Liver (tissue), 9 donors: ENCODE results near the gene C16orf89. TPM values are rescaled to one million over a fixed set of nuclear protein-coding genes. Genes with fewer than 3 reads are reported as not detected.
"Not testable (repeated sequence)": the region's sequence is repeated elsewhere in the genome, so short reads cannot be mapped to it uniquely, and the experiment has no call there.

Experiments
- DNase-seq: peaks from one replicate; pipeline ENCODE4 v3.0.0-alpha.2; 2017; ENCODE audit warnings: low spot score
- H3K27ac ChIP-seq, 2 donors: one replicate each; pipeline ENCODE4 v1.7.0; 2013; ENCODE audit warnings: inconsistent platforms in 2 of 2, low read length in 2 of 2, control low read depth in 1 of 2, low read depth in 1 of 2, mild to moderate bottlenecking in 1 of 2
- H3K27me3 ChIP-seq, 4 donors: one replicate each; pipeline versions ENCODE4 v1.6.1 to v1.7.0; 2013; ENCODE audit warnings: low read length in 3 of 4, inconsistent platforms in 1 of 4, mild to moderate bottlenecking in 1 of 4, moderate library complexity in 1 of 4; ENCODE audit not compliant: control insufficient read depth in 4 of 4, insufficient read depth in 4 of 4
- H3K36me3 ChIP-seq, 4 donors: one replicate each; pipeline versions ENCODE4 v1.6.1 to v1.7.0; 2013; ENCODE audit warnings: low read length in 3 of 4, mild to moderate bottlenecking in 3 of 4, low read depth in 1 of 4, moderate library complexity in 1 of 4; ENCODE audit not compliant: control insufficient read depth in 4 of 4, insufficient read depth in 3 of 4
- H3K4me1 ChIP-seq, 4 donors: one replicate each; pipeline versions ENCODE4 v1.6.1 to v1.7.0; 2013; ENCODE audit warnings: low read length in 3 of 4, mild to moderate bottlenecking in 3 of 4, moderate library complexity in 1 of 4; ENCODE audit not compliant: control insufficient read depth in 4 of 4, insufficient read depth in 4 of 4
- H3K4me3 ChIP-seq, 3 donors: one replicate each; pipeline versions ENCODE4 v1.6.1 to v1.7.0; 2013; ENCODE audit warnings: low read length in 3 of 3, control low read depth in 1 of 3, low read depth in 1 of 3, mild to moderate bottlenecking in 1 of 3
- H3K9ac ChIP-seq, 2 donors: one replicate each; pipeline ENCODE4 v1.7.0; 2013; ENCODE audit warnings: low read length in 2 of 2, mild to moderate bottlenecking in 2 of 2, moderate library complexity in 2 of 2, control low read depth in 1 of 2, low read depth in 1 of 2
- H3K9me3 ChIP-seq, 4 donors: one replicate each; pipeline versions ENCODE4 v1.6.1 to v1.7.0; 2013; ENCODE audit warnings: low read length in 3 of 4; ENCODE audit not compliant: control insufficient read depth in 4 of 4
- EGR1 ChIP-seq, 2 donors: IDR thresholded peaks; 2 replicates each; pipeline ENCODE4 v1.6.1; 2016 to 2018; ENCODE audit warnings: antibody characterized with exemption in 2 of 2, low read depth in 2 of 2
- GABPA ChIP-seq, 2 donors: IDR thresholded peaks in 1 of 2; conservative IDR thresholded peaks in 1 of 2; 2 replicates each; pipeline ENCODE4 v1.6.1; 2016; ENCODE audit warnings: antibody characterized with exemption in 2 of 2, mild to moderate bottlenecking in 1 of 2, moderate library complexity in 1 of 2
- HNF4A ChIP-seq, 2 donors: conservative IDR thresholded peaks; 2 replicates each; pipeline ENCODE4 v1.6.1; 2016; ENCODE audit warnings: antibody characterized with exemption in 2 of 2, mild to moderate bottlenecking in 2 of 2
- HNF4G ChIP-seq: IDR thresholded peaks from 2 replicates; pipeline ENCODE4 v1.6.1; 2016; ENCODE audit warnings: antibody characterized with exemption
- JUND ChIP-seq, 2 donors: IDR thresholded peaks; 2 replicates each; pipeline ENCODE4 v1.6.1; 2016; ENCODE audit warnings: antibody characterized with exemption in 2 of 2
- NR2F2 ChIP-seq: IDR thresholded peaks from 2 replicates; pipeline ENCODE4 v1.6.1; 2016; ENCODE audit warnings: antibody characterized with exemption
- RAD21 ChIP-seq, 2 donors: IDR thresholded peaks; 2 replicates each; pipeline ENCODE4 v1.6.1; 2016; ENCODE audit warnings: antibody characterized with exemption in 2 of 2, mild to moderate bottlenecking in 2 of 2
- RXRA ChIP-seq, 2 donors: IDR thresholded peaks; 2 replicates each; pipeline ENCODE4 v1.6.1; 2017 to 2018; ENCODE audit warnings: antibody characterized with exemption in 2 of 2, mild to moderate bottlenecking in 1 of 2
- SP1 ChIP-seq: IDR thresholded peaks from 2 replicates; pipeline ENCODE4 v1.6.1; 2018; ENCODE audit warnings: antibody characterized with exemption, mild to moderate bottlenecking
- TAF1 ChIP-seq: conservative IDR thresholded peaks from 2 replicates; pipeline ENCODE4 v1.6.1; 2016; ENCODE audit warnings: antibody characterized with exemption, mild to moderate bottlenecking
- YY1 ChIP-seq: IDR thresholded peaks from 2 replicates; pipeline ENCODE4 v1.6.1; 2016; ENCODE audit warnings: antibody characterized with exemption, mild to moderate bottlenecking
- ZBTB33 ChIP-seq: IDR thresholded peaks from 2 replicates; pipeline ENCODE4 v1.6.1; 2016; ENCODE audit warnings: antibody characterized with exemption
- WGBS: extraction: QIAGEN DNeasy Blood & Tissue Kit; methylation state at CpG from one replicate; pipeline ENCODE4 v1.1.7; 2013; 5-methylcytosine and 5-hydroxymethylcytosine counted together
- polyA plus RNA-seq, 2 donors: library from polyadenylated mRNA; stranded (reverse) in 1 of 2; unstranded in 1 of 2; fragments of 200-250 nt in 1 of 2; fragments of >200 nt in 1 of 2; fragmentation: Nextera tagmentation in 1 of 2; extraction: Ambion mirVana in 1 of 2; gene quantifications; one replicate each; pipeline versions ENCODE4 v1.2.1 to v1.2.3, GENCODE V29; 2013 to 2015
- total RNA-seq, 2 donors: library from RNA; depleted of rRNA; stranded (reverse); fragments of >200 nt; gene quantifications; one replicate each; pipeline ENCODE4 v1.2.3, GENCODE V29; 2014
- TF ChIP-seq, protein P1 (sequence below): IDR thresholded peaks from 2 replicates; pipeline ENCODE4 v1.6.1; 2016; ENCODE audit warnings: antibody characterized with exemption, mild to moderate bottlenecking
- donor health status: healthy.
- donor health status: healthy.
- donor health status: healthy.
- donor health status: healthy.
- donor health status: healthy.

Gene C16orf89
- total and polyA plus RNA-seq, 4 donors = 0.25 to 0.61 TPM; not detected in 2

GRCh38 chr16:5103296-5104032, 37.7 kb upstream of the C16orf89 start:
- not testable (repeated sequence) for H3K4me3 ChIP-seq, H3K9me3 ChIP-seq, H3K27me3 ChIP-seq, H3K27ac ChIP-seq, H3K9ac ChIP-seq, H3K36me3 ChIP-seq, H3K4me1 ChIP-seq, DNase-seq
- 93% methylated on average over 12 of the region's 12 CpGs for WGBS

DNA sequence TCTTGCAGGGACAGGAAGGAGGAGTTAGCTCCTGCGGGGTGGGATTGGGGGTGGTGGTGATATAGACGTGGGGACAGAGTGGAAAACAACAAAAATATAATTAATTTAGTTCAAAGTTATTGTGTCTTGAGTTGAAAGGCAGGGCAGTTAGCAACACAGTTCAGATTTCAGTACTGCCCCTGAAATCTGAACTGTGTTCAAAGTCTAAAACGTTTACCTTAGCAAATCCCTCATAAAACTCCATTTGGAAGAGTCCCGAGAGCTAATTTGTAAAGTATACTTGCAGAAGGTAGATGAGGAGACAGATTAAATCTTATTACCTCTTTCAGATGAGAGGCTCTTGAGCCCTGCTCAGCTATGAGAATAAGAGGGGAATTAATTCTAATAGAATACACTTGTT, 33.4 kb upstream of the C16orf89 start:
- TF ChIP-seq HNF4A (conservative IDR thresholded peaks at IDR 0.05) = peak; percentile 54 to 61
- not testable (repeated sequence) for H3K9ac ChIP-seq, H3K9me3 ChIP-seq, H3K36me3 ChIP-seq, H3K4me1 ChIP-seq, H3K4me3 ChIP-seq, H3K27me3 ChIP-seq, DNase-seq, H3K27ac ChIP-seq
- WGBS = 4% methylated on average over 4 of the region's 4 CpGs

GRCh38 chr16:5098221-5099159, 32.7 kb upstream of the C16orf89 start:
- H3K27me3 ChIP-seq, H3K9ac ChIP-seq, H3K9me3 ChIP-seq, H3K36me3 ChIP-seq, H3K4me1 ChIP-seq: not testable (repeated sequence)
- Histone ChIP-seq H3K27ac (peak overlapping the region; percentile 50 to 54), H3K4me3 (peak overlapping the region; percentile 7 to 61 (median 55))
- peak; percentile 3 for TF ChIP-seq TAF1
- DNase-seq = peak; percentile 79
- 1% methylated on average over 55 of the region's 67 CpGs for WGBS

DNA sequence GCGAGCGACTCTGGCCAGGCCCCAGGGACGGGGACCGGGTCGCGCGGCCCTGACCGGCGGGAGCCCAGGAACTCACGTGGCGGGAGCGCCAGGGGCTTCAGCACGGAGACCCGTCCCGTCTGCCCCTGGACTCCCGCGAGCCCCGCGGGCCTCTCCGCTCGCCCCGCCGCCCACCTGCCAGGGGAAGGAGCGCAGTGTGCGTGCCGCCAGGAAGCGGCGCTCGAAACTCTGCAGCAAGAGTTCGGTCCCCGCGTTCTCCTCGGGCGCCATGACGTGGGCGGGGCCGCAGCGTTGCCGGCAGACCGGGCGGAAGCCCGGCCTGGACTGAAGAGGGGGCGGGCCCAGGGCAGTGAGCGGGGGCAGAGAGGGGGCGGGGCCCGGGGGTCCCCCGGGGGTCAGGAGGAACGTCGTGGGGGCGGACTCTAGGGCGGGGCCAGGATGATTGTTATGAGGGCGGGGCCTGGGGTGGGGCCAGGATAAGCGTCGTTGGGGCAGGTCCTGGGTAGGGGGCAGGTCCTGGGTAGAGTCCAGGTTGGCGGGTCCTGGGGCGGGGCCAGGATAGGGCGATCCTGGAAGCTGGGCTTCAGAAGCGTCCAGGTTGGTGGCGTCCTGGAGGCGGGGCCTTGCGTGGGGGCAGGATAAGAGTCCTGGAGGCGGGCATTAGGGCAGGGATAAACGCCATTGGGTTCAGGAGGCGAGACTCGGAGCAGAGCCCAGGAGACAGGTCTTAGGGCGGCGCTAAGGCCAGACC, 31.9 kb upstream of the C16orf89 start, which contains the start of gene EEF2KMT:
TSS of gene EEF2KMT (minus strand) at position 326 of the 751 bp plus-strand sequence. CDS start at position 270, 56 bp downstream.
- H3K36me3 ChIP-seq, H3K27me3 ChIP-seq, H3K4me1 ChIP-seq, H3K9me3 ChIP-seq: not testable (repeated sequence)
- Histone ChIP-seq H3K9ac (peak within 1 kb of the TSS in 1 of 2 donors; percentile 8), H3K27ac (peak within 1 kb of the TSS; percentile 50 to 54), H3K4me3 (peak within 1 kb of the TSS; percentile 41 to 70 (median 61))
- TF ChIP-seq EGR1 (IDR thresholded peaks at IDR 0.05; ENCODE audit: low read depth in 2 of 2) (peak; percentile 31 to 66), JUND (IDR thresholded peaks at IDR 0.05) (peak in 1 of 2 donors; percentile 15), RXRA (IDR thresholded peaks at IDR 0.05) (peak; percentile 53 to 54), HNF4A (conservative IDR thresholded peaks at IDR 0.05) (peak; percentile 47 to 72), RAD21 (IDR thresholded peaks at IDR 0.05) (peak in 1 of 2 donors; percentile 4), ZBTB33 (peak; percentile 23), SP1 (peak; percentile 88), YY1 (peak; percentile 89), HNF4G (peak; percentile 17), NR2F2 (peak; percentile 35), GABPA (IDR thresholded peaks at IDR 0.05 in 1 of 2, conservative IDR thresholded peaks at IDR 0.05 in 1 of 2) (peak in 1 of 2 donors; percentile 55)
- TF ChIP-seq, protein P1, sequence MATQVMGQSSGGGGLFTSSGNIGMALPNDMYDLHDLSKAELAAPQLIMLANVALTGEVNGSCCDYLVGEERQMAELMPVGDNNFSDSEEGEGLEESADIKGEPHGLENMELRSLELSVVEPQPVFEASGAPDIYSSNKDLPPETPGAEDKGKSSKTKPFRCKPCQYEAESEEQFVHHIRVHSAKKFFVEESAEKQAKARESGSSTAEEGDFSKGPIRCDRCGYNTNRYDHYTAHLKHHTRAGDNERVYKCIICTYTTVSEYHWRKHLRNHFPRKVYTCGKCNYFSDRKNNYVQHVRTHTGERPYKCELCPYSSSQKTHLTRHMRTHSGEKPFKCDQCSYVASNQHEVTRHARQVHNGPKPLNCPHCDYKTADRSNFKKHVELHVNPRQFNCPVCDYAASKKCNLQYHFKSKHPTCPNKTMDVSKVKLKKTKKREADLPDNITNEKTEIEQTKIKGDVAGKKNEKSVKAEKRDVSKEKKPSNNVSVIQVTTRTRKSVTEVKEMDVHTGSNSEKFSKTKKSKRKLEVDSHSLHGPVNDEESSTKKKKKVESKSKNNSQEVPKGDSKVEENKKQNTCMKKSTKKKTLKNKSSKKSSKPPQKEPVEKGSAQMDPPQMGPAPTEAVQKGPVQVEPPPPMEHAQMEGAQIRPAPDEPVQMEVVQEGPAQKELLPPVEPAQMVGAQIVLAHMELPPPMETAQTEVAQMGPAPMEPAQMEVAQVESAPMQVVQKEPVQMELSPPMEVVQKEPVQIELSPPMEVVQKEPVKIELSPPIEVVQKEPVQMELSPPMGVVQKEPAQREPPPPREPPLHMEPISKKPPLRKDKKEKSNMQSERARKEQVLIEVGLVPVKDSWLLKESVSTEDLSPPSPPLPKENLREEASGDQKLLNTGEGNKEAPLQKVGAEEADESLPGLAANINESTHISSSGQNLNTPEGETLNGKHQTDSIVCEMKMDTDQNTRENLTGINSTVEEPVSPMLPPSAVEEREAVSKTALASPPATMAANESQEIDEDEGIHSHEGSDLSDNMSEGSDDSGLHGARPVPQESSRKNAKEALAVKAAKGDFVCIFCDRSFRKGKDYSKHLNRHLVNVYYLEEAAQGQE = peak; percentile 58
- under 1% methylated on average over 67 of the region's 67 CpGs for WGBS
- peak; percentile 98 for DNase-seq
